Immature natural killer cell (primary cell): ENCODE results near the gene PPP1R1B. TPM values are rescaled to one million over a fixed set of nuclear protein-coding genes. Genes with fewer than 3 reads are reported as not detected.

Source experiments
- DNase-seq, 3 donors: peaks; one replicate each; pipeline ENCODE4 v3.0.0; 2022; ENCODE audit warnings: mixed read lengths in 1 of 3
- H3K27ac Mint-ChIP-seq, 6 donors: one replicate each; pipeline ENCODE4 v1.8.0; 2020; ENCODE audit warnings: mixed read lengths in 6 of 6, mild to moderate bottlenecking in 5 of 6, inconsistent platforms in 4 of 6, moderate library complexity in 3 of 6
- H3K27me3 Mint-ChIP-seq, 3 donors: one replicate each; pipeline ENCODE4 v1.8.0; 2020 to 2021; ENCODE audit warnings: low read depth in 3 of 3, mild to moderate bottlenecking in 3 of 3, mixed read lengths in 3 of 3, moderate library complexity in 3 of 3, inconsistent platforms in 1 of 3
- H3K36me3 Mint-ChIP-seq, 3 donors: one replicate each; pipeline ENCODE4 v1.8.0; 2020; ENCODE audit warnings: mixed read lengths in 3 of 3, inconsistent platforms in 2 of 3, mild to moderate bottlenecking in 2 of 3
- H3K4me1 Mint-ChIP-seq, 2 donors: one replicate each; pipeline ENCODE4 v1.8.0; 2020; ENCODE audit warnings: inconsistent platforms in 2 of 2, mild to moderate bottlenecking in 2 of 2, mixed read lengths in 2 of 2, moderate library complexity in 1 of 2
- H3K4me3 Mint-ChIP-seq, 5 donors: one replicate each; pipeline ENCODE4 v1.8.0; 2020; ENCODE audit warnings: mild to moderate bottlenecking in 5 of 5, mixed read lengths in 5 of 5, inconsistent platforms in 3 of 5, moderate library complexity in 3 of 5
- H3K9me3 Mint-ChIP-seq, 6 donors: one replicate each; pipeline ENCODE4 v1.8.0; 2020; ENCODE audit warnings: mild to moderate bottlenecking in 6 of 6, mixed read lengths in 6 of 6, inconsistent platforms in 4 of 6, moderate library complexity in 3 of 6
- polyA plus RNA-seq, 3 donors: library from polyadenylated mRNA; unstranded; fragments of 300-500 nt; fragmentation: Illumina TruSeq; gene quantifications; one replicate each; pipeline ENCODE4 v1.2.3, GENCODE V29; 2021

Gene PPP1R1B
- polyA plus RNA-seq, 3 donors from 2014 or later: not detected

DNA sequence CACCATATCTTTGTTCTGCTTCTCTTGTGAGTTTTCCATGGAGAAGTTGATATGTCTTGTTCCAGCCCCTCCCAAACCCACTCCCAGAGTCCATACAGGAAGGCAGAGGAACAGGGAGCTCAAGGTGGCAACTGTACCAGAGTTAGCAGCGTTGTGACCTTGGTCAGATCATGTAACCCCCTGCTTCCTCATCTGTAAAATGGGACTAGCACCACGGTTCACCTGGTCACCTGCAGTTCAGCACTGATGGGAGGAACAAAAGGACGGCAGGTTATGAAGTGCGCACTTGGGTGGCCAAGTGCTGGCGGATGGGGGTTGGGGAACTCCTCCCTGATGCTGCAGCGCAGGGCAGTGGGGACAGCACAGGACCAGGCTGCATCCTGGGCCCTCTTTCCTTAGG lies 11.3 kb upstream of the PPP1R1B start:
- H3K27me3 Mint-ChIP-seq: peaks cover 7 to 16% (median 14%) of the 10 kb centered on the region in 3 donors
- no peaks in the 10 kb centered on the region for H3K9me3 Mint-ChIP-seq
- H3K27ac Mint-ChIP-seq: no peak overlapping the region
- no peaks in the 10 kb centered on the region for H3K36me3 Mint-ChIP-seq
- peak overlapping the region in 1 of 5 donors; percentile 16 for H3K4me3 Mint-ChIP-seq
- H3K4me1 Mint-ChIP-seq: peaks cover 6 to 8% of the 10 kb centered on the region in 2 donors
- DNase-seq: no peak

DNA sequence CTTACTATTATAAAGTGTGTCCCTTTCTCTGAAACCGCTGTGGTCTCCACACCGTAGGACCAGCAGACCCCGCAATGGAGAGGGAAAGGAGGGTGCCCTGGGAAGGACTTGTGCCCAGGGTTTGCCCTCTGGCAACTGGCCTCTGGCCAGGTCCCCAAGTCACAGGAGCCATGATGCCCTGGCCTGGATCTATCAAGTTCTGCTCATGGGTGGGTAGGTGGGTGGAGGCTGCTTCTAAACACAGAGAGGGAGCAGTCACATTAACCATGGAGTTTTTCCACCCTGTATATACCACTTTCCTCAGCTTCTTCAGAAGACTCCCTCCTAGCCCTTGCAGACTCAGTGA lies 9.7 kb upstream of the PPP1R1B start:
- no peaks in the 10 kb centered on the region for H3K9me3 Mint-ChIP-seq
- H3K4me3 Mint-ChIP-seq: peak overlapping the region; percentile 33 to 64 (median 46)
- no peaks in the 10 kb centered on the region for H3K36me3 Mint-ChIP-seq
- H3K27ac Mint-ChIP-seq: no peak overlapping the region
- no peak for DNase-seq
- H3K27me3 Mint-ChIP-seq: peaks cover 6 to 15% (median 15%) of the 10 kb centered on the region in 3 donors
- peaks cover 10% of the 10 kb centered on the region in 2 donors for H3K4me1 Mint-ChIP-seq

DNA sequence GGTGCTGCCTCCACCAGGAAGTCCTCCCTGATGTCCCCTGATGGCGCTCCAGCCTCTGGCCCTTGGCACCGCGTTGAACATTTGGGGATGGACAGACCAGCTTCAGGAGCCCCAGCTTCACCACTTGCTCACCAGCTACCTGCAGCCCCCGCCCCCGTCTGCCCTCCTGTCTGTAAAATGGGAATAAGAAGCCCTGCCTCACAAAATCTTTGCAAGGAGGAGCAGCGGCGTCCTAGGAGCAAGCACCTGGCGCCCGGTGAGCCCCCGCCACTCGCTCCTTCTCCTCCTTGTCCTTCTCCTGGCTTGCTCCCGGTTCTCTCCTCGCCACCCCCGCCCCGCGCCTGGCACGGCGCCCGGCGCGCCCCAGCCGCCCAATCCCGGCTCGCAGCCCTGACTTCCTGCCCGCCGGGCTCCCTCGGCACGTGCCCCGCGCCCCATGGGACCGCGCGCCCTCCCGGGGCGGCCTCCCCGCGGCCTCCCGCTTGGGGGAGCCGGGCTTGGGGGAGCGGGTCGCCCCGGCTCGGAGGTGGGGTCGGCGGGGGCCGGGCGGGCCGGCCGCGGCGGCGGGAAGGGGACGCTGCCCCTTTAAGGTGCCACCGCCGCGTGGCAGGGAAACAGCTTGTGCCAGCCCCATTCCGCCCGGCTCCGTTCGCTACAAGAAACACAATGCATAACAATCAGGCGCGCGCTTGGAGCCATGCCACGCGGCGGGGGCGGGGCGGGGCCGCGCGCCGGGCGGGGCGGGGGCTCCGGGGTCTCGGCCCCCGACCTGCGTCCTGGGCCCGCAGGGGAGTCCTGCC lies 9.1 kb upstream of the PPP1R1B start:
- DNase-seq: peak; percentile 30 to 37 (median 36)
- no peaks in the 10 kb centered on the region for H3K36me3 Mint-ChIP-seq
- no peak overlapping the region for H3K27ac Mint-ChIP-seq
- no peaks in the 10 kb centered on the region for H3K9me3 Mint-ChIP-seq
- peak overlapping the region; percentile 75 to 87 (median 83) for H3K4me3 Mint-ChIP-seq
- peaks cover 14 to 15% of the 10 kb centered on the region in 2 donors for H3K4me1 Mint-ChIP-seq
- peaks cover 9 to 16% (median 15%) of the 10 kb centered on the region in 3 donors for H3K27me3 Mint-ChIP-seq

DNA sequence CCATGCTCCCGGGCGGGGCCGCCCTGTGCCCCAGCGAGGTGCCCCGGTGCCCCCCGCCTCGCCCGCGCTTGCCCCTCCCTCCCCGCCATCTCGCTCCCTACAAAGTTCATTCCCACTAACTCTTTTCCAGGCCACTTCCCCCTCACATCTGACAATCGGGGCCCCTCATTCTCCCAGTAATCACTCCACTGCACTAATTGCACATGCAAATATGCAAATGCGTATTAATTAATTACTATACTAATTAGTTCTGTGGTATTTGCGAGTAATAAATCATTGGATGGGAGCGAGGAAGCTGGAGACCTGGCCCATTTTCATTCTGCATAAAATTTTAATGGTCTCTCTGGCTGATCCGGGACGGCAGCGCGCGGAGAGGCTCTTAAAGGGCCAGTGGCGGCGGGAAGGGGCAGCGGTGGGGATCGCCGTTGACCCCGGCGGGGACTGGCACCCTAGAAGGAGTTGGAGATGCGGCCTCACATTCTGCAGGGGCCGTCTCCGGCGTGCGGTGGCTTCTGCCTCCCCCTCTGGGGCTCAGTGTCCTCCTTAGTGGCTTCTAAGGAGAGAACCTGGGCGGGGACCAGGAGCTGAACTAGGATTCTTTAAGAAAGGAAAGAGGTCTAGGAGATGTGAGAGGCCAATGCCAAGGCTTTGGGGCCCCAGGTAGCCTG lies 8.4 kb upstream of the PPP1R1B start:
- no peak for DNase-seq
- Mint-ChIP-seq H3K4me1 (peaks cover 16 to 22% of the 10 kb centered on the region in 2 donors), H3K36me3 (no peaks in the 10 kb centered on the region), H3K4me3 (peak overlapping the region; percentile 75 to 87 (median 83)), H3K27ac (peak overlapping the region in 1 of 6 donors; percentile 49), H3K27me3 (peaks cover 9 to 16% (median 15%) of the 10 kb centered on the region in 3 donors), H3K9me3 (no peaks in the 10 kb centered on the region)

DNA sequence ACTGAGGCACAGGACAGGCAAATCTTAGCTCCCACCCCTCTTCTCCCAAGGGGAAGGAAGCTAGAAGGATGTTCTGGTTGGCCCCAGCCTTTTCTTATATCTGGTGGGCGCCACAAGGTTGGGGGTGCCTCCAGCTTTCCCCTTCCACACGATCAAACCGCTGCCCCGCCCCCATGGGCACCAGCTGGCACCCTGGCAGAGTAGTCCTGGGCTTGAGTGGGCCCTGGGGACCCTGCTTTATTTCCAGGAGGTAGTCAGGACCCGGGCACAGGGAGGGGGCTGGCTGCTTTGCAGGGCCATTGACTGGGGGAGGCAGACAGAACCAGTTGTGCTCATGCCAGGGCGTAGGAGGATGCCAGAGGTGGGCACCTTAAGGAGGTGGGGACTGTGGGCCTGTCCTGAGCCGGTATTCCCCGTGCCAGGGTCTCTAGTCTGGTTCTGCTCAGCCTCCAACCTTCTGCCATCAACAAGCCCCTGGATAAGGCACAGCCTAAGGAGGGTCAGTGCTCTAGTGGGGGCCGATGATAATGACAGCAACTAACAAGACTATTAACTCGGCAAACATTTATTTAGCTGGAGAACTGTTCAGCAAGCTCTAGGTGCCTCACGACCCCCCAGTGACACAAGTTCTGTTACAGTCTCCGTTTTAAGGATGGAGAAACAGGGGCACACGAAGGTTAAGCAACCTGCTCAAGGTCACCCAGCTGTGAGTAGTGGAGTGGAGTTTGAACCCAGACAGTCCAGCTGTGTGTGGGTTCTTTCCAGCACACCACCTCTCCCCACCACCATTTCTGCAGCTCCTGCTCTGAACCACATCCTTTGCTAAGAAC lies 7.6 kb upstream of the PPP1R1B start:
- H3K9me3 Mint-ChIP-seq: no peaks in the 10 kb centered on the region
- no peaks in the 10 kb centered on the region for H3K36me3 Mint-ChIP-seq
- H3K4me1 Mint-ChIP-seq: peaks cover 18 to 26% of the 10 kb centered on the region in 2 donors
- peak overlapping the region in 1 of 5 donors; percentile 56 for H3K4me3 Mint-ChIP-seq
- H3K27me3 Mint-ChIP-seq: peaks cover 9 to 18% (median 15%) of the 10 kb centered on the region in 3 donors
- DNase-seq: no peak
- no peak overlapping the region for H3K27ac Mint-ChIP-seq

DNA sequence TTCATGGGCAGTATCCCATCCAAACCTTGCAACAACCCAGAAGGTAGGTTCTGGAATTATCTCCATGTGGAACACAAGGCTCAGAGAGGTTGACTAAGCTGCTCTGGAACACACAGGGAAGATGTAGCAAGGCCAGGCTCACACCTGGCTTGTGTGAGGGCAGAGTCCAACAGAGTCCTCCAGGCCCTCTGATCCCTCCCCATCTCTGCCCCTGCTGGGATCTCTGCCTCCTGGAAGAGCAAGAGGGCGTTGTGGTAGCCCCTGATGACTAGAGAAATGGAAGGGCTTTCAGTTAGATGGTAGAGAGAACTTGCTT lies 7.0 kb upstream of the PPP1R1B start:
- H3K9me3 Mint-ChIP-seq: no peaks in the 10 kb centered on the region
- no peak overlapping the region for H3K27ac Mint-ChIP-seq
- H3K27me3 Mint-ChIP-seq: peaks cover 9 to 15% (median 15%) of the 10 kb centered on the region in 3 donors

DNA sequence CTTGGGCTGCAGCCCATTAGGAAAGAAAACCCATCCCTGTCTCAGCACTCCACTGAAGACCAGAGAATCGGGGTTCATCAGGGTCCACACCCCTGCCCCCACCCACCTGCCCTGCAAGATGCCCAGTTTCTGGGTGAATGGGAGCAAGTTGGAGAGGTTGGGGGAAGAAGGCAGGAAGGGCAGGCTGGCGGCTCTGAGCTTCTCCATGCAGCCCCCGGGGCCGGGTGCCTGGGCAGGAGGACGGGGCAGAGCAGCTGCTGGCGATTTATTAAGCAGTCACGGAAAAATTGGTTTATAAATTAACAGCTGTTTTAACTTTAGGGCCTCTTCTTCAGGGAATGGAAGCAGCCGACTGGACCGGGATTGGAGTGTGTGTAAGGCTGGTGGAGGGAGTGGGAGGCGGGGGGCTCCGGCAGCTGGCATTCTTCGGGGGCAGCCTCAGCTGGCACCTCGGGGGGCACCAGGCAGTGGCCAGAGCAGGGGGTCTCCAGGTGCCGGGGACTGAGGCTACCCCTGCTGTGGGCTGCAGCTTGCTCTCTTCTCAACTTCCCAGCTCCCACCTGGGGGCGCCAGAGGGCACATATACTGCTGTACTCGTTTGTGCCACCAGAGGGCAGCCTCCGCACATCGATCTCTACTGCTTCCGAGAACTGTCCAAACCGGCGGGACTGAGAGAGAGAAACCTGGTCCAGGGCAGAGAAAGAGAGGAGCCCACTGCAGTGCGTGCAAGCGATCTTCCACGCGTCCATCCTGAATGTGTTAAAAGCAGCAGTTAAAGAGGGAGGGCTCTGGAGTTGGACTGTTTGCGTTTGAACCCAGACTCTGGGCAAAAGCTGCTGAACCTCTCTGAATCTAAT lies 5.0 kb upstream of the PPP1R1B start:
- H3K27ac Mint-ChIP-seq: peak overlapping the region in 4 of 6 donors; percentile 10 to 83 (median 51)
- no peaks in the 10 kb centered on the region for H3K9me3 Mint-ChIP-seq
- no peaks in the 10 kb centered on the region for H3K36me3 Mint-ChIP-seq
- H3K27me3 Mint-ChIP-seq: peaks cover 8 to 12% (median 11%) of the 10 kb centered on the region in 3 donors
- H3K4me1 Mint-ChIP-seq: peaks cover 20 to 26% of the 10 kb centered on the region in 2 donors
- DNase-seq: peak; percentile 86 to 88 (median 87)
- peak overlapping the region; percentile 13 to 73 (median 64) for H3K4me3 Mint-ChIP-seq

More for the DNA sequence above, 7.0 kb upstream of the PPP1R1B start:
- no peak for DNase-seq
- Mint-ChIP-seq H3K4me3 (no peak overlapping the region), H3K4me1 (peaks cover 18 to 26% of the 10 kb centered on the region in 2 donors), H3K36me3 (no peaks in the 10 kb centered on the region)

DNA sequence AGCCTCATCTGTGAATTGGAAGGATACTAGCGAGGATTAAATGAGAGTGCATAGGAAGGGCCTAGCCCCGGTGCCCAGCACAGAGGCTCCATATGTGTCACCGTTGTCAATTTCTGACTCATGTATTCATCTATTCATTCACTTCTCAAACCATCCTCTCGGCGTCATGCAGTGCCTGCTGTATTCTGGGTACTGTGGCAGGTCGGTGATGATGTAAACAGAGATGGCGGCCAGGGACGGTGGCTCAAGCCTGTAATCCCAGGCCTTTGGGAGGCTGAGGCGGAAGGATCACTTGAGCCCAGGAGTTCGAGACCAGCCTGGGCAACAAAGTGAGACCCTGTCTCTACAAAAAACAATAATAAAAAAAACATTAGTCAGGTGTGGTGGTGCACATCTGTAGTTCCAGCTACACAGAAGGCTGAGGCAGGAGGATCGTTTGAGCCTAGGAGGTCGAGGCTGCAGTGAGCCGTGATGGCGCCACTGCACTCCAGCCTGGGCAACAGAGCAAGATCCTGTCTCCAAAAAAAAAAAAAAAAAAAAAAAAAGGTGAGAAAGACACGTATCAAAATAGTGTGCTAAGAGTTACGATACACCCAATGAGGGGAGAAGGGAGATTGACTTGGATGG lies 4.3 kb upstream of the PPP1R1B start:
- peaks cover 18 to 26% of the 10 kb centered on the region in 2 donors for H3K4me1 Mint-ChIP-seq
- no peaks in the 10 kb centered on the region for H3K36me3 Mint-ChIP-seq
- DNase-seq: no peak
- peak overlapping the region in 4 of 5 donors; percentile 13 to 73 (median 64) for H3K4me3 Mint-ChIP-seq
- peaks cover 8 to 12% (median 11%) of the 10 kb centered on the region in 3 donors for H3K27me3 Mint-ChIP-seq
- peak overlapping the region in 3 of 6 donors; percentile 10 to 83 (median 79) for H3K27ac Mint-ChIP-seq
- no peaks in the 10 kb centered on the region for H3K9me3 Mint-ChIP-seq

DNA sequence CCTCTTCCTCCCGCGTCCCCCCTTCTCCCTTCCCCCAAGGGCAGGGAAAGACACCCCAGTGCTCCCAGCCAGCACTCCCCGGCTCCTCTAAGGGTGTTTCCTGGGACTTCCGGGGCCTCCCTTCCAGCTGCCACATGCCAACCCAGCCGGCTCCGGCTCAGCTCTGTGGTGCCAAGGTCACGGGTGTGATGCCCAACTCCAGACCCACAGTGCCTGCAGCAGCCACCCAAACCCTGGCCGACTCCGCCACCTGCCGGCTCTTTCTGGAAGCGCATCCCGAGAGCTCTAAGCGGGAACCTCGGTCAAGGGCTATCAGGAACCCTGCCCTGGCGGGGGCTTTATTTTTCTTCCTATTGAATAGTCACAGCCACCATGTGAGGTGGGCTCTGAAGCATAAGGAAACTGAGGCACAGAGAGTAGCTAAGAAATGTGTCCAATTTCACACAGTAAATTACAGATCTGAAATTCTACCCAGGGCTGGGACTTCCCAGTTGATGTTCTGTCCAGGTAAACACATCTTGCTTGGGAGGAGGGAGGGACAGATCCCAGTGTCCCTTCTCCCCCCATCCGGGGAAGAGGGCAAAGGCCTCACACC lies 3.3 kb upstream of the PPP1R1B start:
- Mint-ChIP-seq H3K27ac (peak overlapping the region in 1 of 6 donors; percentile 86), H3K36me3 (no peaks in the 10 kb centered on the region), H3K4me1 (peaks cover 15 to 22% of the 10 kb centered on the region in 2 donors), H3K4me3 (peak overlapping the region in 2 of 5 donors; percentile 20 to 51), H3K27me3 (peaks cover 9 to 18% (median 12%) of the 10 kb centered on the region in 3 donors), H3K9me3 (no peaks in the 10 kb centered on the region)
- peak; percentile 76 to 83 (median 78) for DNase-seq

DNA sequence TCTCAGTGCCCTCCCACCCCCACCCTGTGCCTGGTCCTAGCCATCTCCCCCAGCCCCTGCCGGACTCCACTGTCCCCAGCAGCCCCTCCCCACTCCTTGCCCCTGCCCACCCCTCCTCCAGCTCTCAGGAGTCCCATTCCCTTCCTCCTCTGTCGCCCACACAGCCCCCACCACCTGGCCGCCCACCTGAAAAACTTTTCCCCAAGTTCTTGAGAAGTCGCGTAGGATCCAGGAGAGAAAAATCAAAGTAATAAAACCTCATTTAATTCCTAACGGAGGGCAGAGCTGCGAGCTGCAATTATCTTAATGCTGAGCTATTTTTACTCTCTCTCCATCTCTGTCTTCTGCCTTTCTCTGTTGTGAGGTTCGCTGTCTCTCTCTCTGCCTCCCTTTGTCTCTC lies 2.4 kb upstream of the PPP1R1B start:
- Mint-ChIP-seq H3K4me3 (no peak overlapping the region), H3K27me3 (peaks cover 7 to 16% (median 12%) of the 10 kb centered on the region in 3 donors), H3K4me1 (peaks cover 13 to 20% of the 10 kb centered on the region in 2 donors), H3K9me3 (no peaks in the 10 kb centered on the region), H3K36me3 (no peaks in the 10 kb centered on the region), H3K27ac (peak overlapping the region in 1 of 6 donors; percentile 35)
- no peak for DNase-seq

DNA sequence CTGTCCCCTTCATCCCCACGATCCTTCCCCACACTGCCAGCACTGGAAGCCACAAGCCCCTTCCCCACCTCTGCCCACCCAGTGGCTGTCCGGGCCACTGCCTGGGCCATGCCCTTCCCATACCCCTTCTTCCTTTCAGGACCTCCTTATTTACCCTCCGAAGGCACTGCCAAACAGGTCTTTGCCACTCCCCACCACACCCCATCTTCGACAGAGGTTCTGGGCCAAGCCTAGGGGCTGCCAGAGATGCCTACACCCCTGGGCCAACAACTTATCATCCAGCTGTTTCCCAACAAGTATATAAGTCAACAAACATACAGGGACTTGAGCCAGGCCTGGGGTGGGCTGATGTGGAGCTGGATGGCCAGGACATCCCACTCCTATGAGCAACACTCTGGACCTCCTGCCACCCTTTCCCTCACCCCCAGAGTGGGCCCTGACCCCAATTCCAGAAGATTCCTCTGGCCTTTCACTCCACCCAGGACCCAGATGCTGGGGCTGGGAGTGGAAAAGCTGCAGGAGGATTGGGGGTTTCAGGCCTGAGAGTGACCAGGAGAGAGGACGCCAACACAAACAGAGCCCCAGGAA lies 1.5 kb upstream of the PPP1R1B start:
- peaks cover 13 to 20% of the 10 kb centered on the region in 2 donors for H3K4me1 Mint-ChIP-seq
- H3K36me3 Mint-ChIP-seq: no peaks in the 10 kb centered on the region

More for the DNA sequence above, 1.5 kb upstream of the PPP1R1B start:
- Mint-ChIP-seq H3K27me3 (peaks cover 7 to 16% (median 12%) of the 10 kb centered on the region in 3 donors), H3K9me3 (no peaks in the 10 kb centered on the region), H3K4me3 (no peak overlapping the region), H3K27ac (no peak overlapping the region)
- no peak for DNase-seq
